Measurements from ENCODE around the gene TBC1D2. TPM values are rescaled to one million over a fixed set of nuclear protein-coding genes. Genes with fewer than 3 reads are reported as not detected.

The TBC1D2 gene
- total RNA-seq, 4 donors from 2014 or later = 2.5 to 10.9 (median 7.5) TPM

GRCh38 chr9:98290411-98290810 is 35.0 kb upstream of the TBC1D2 start:
- intact Hi-C loops (cut with DNase I; ENCODE audit: low total_unique reads) = no loop called here
- Histone ChIP-seq H3K36me3 (no peaks in the 10 kb centered on the region), H3K4me1 (no peaks in the 10 kb centered on the region), H3K4me3 (no peak overlapping the region), H3K9me3 (no peaks in the 10 kb centered on the region), H3K27me3 (no peaks in the 10 kb centered on the region), H3K27ac (no peak overlapping the region)
- TF ChIP-seq CTCF (IDR thresholded peaks at IDR 0.05) = no peak
- no peak for TF ChIP-seq POLR2A (IDR thresholded peaks at IDR 0.05)
- no peak for DNase-seq

- no peak for DNase-seq
- Histone ChIP-seq H3K9me3 (no peaks in the 10 kb centered on the region), H3K4me3 (no peak overlapping the region), H3K27me3 (no peaks in the 10 kb centered on the region), H3K36me3 (no peaks in the 10 kb centered on the region), H3K27ac (no peak overlapping the region), H3K4me1 (no peaks in the 10 kb centered on the region)
- intact Hi-C loops (cut with DNase I; ENCODE audit: low total_unique reads) = no loop called here
- no peak for TF ChIP-seq POLR2A (IDR thresholded peaks at IDR 0.05)
- no peak for TF ChIP-seq CTCF (IDR thresholded peaks at IDR 0.05)
Observed at GRCh38 chr9:98289614-98290201, 34.3 kb upstream of the TBC1D2 start.

- TF ChIP-seq CTCF (IDR thresholded peaks at IDR 0.05) (no peak), POLR2A (IDR thresholded peaks at IDR 0.05) (no peak)
- intact Hi-C loops (cut with DNase I; ENCODE audit: low total_unique reads) = no loop called here
- H3K27me3 ChIP-seq = no peaks in the 10 kb centered on the region
Observed at GRCh38 chr9:98288881-98289280, 33.4 kb upstream of the TBC1D2 start.

GRCh38 chr9:98287384-98287783 is 31.9 kb upstream of the TBC1D2 start:
- Histone ChIP-seq H3K27ac (no peak overlapping the region), H3K9me3 (no peaks in the 10 kb centered on the region), H3K4me1 (no peaks in the 10 kb centered on the region), H3K27me3 (no peaks in the 10 kb centered on the region), H3K36me3 (no peaks in the 10 kb centered on the region), H3K4me3 (no peak overlapping the region)
- TF ChIP-seq CTCF (IDR thresholded peaks at IDR 0.05) (no peak), POLR2A (IDR thresholded peaks at IDR 0.05) (no peak)
- intact Hi-C loops (cut with DNase I; ENCODE audit: low total_unique reads) = no loop called here
- no peak for DNase-seq

More at GRCh38 chr9:98288881-98289280, 33.4 kb upstream of the TBC1D2 start:
- Histone ChIP-seq H3K27ac (no peak overlapping the region), H3K9me3 (no peaks in the 10 kb centered on the region), H3K4me3 (no peak overlapping the region), H3K4me1 (no peaks in the 10 kb centered on the region), H3K36me3 (no peaks in the 10 kb centered on the region)
- no peak for DNase-seq

- TF ChIP-seq CTCF (IDR thresholded peaks at IDR 0.05) (no peak), POLR2A (IDR thresholded peaks at IDR 0.05) (no peak)
- Histone ChIP-seq H3K27ac (no peak overlapping the region), H3K27me3 (no peaks in the 10 kb centered on the region), H3K9me3 (no peaks in the 10 kb centered on the region), H3K4me1 (no peaks in the 10 kb centered on the region), H3K36me3 (no peaks in the 10 kb centered on the region), H3K4me3 (no peak overlapping the region)
- no peak for DNase-seq
- intact Hi-C loops (cut with DNase I; ENCODE audit: low total_unique reads) = no loop called here
Observed at GRCh38 chr9:98285446-98285845, 30.0 kb upstream of the TBC1D2 start.

Measured in uterus (tissue), 4 donors.